ENCODE measurements around the gene SLC6A3.

Gene SLC6A3

GRCh38 chr5:1436036-1436435, 9.2 kb downstream of the SLC6A3 start:
- no peak for TF ChIP-seq CTCF (IDR thresholded peaks at IDR 0.05)
- no peak overlapping the region for H3K27ac ChIP-seq
- intact Hi-C loops (cut with DNase I; ENCODE audit: low total_unique reads) = no loop called here
- peaks cover 0 to 6% (median 0%) of the 10 kb centered on the region in 3 donors for H3K9me3 ChIP-seq
- peaks cover 0 to 13% of the 10 kb centered on the region in 2 donors for H3K27me3 ChIP-seq
- H3K4me3 ChIP-seq = no peak overlapping the region
- DNase-seq = peak in 1 of 2 donors; percentile 53
- no peaks in the 10 kb centered on the region for H3K36me3 ChIP-seq
- no peaks in the 10 kb centered on the region for H3K4me1 ChIP-seq

- intact Hi-C loops (cut with DNase I; ENCODE audit: low total_unique reads) = no loop called here
- Histone ChIP-seq H3K4me3 (no peak overlapping the region), H3K27me3 (peaks cover 0 to 12% of the 10 kb centered on the region in 2 donors), H3K27ac (no peak overlapping the region), H3K4me1 (no peaks in the 10 kb centered on the region), H3K36me3 (no peaks in the 10 kb centered on the region), H3K9me3 (peaks cover 0 to under 1% (median 0%) of the 10 kb centered on the region in 3 donors)
- TF ChIP-seq CTCF (IDR thresholded peaks at IDR 0.05) = no peak
- DNase-seq = peak in 1 of 2 donors; percentile 32
Observed at GRCh38 chr5:1435369-1435768, 9.9 kb downstream of the SLC6A3 start.

- TF ChIP-seq CTCF (IDR thresholded peaks at IDR 0.05) = no peak
- no peak overlapping the region for H3K4me3 ChIP-seq
- H3K36me3 ChIP-seq = no peaks in the 10 kb centered on the region
- peak in 1 of 2 donors; percentile 60 for DNase-seq
- H3K27ac ChIP-seq = no peak overlapping the region
- H3K27me3 ChIP-seq = no peaks in the 10 kb centered on the region
- H3K4me1 ChIP-seq = no peaks in the 10 kb centered on the region
- intact Hi-C loops (cut with DNase I; ENCODE audit: low total_unique reads) = no loop called here
- peaks cover 0 to 30% (median 20%) of the 10 kb centered on the region in 3 donors for H3K9me3 ChIP-seq
Observed at GRCh38 chr5:1432296-1432695, 12.9 kb downstream of the SLC6A3 start.

- Histone ChIP-seq H3K9me3 (peaks cover under 1 to 34% (median 24%) of the 10 kb centered on the region in 3 donors), H3K27ac (no peak overlapping the region), H3K4me3 (no peak overlapping the region), H3K36me3 (no peaks in the 10 kb centered on the region), H3K4me1 (no peaks in the 10 kb centered on the region), H3K27me3 (no peaks in the 10 kb centered on the region)
- no peak for TF ChIP-seq CTCF (IDR thresholded peaks at IDR 0.05)
- DNase-seq = peak in 1 of 2 donors; percentile 40
- intact Hi-C loops (cut with DNase I; ENCODE audit: low total_unique reads) = no loop called here
Observed at GRCh38 chr5:1431896-1432295, 13.3 kb downstream of the SLC6A3 start.

- intact Hi-C loops (cut with DNase I; ENCODE audit: low total_unique reads) = no loop called here
- no peaks in the 10 kb centered on the region for H3K4me1 ChIP-seq
- TF ChIP-seq CTCF (IDR thresholded peaks at IDR 0.05) = no peak
- H3K36me3 ChIP-seq = no peaks in the 10 kb centered on the region
- no peak overlapping the region for H3K4me3 ChIP-seq
- peak in 1 of 2 donors; percentile 62 for DNase-seq
- no peak overlapping the region for H3K27ac ChIP-seq
- H3K27me3 ChIP-seq = no peaks in the 10 kb centered on the region
- peaks cover 3 to 39% (median 31%) of the 10 kb centered on the region in 3 donors for H3K9me3 ChIP-seq
Observed at GRCh38 chr5:1431021-1431811, 14.0 kb downstream of the SLC6A3 start.

All from tibial artery (tissue), 4 donors.